NCI-H510A treated with DMSO at 0.1 percent for 48 hours (cell line): ENCODE data around the gene OSM.
"Not testable (repeated sequence)": the region's sequence is repeated elsewhere in the genome, so short reads cannot be mapped to it uniquely, and the experiment has no call there.

Experiments
- DNase-seq: peaks from one replicate; lab custom pipeline; 2025; lab: John Stamatoyannopoulos, UW

OSM gene

GRCh38 chr22:30225220-30225927 is 41.3 kb downstream of the OSM start:
- no peak for DNase-seq

GRCh38 chr22:30224161-30224857 is 42.3 kb downstream of the OSM start:
- no peak for DNase-seq

GRCh38 chr22:30223303-30223702 is 43.3 kb downstream of the OSM start:
- no peak for DNase-seq

- no peak for DNase-seq
Observed at GRCh38 chr22:30222321-30222720, 44.3 kb downstream of the OSM start.

- DNase-seq = no peak
Observed at GRCh38 chr22:30221121-30221992, 45.3 kb downstream of the OSM start.

- no peak for DNase-seq
Observed at GRCh38 chr22:30220338-30221012, 46.2 kb downstream of the OSM start.

GRCh38 chr22:30219668-30220278 is 46.9 kb downstream of the OSM start:
- no peak for DNase-seq

- DNase-seq = no peak
Observed at GRCh38 chr22:30219049-30219654, 47.5 kb downstream of the OSM start.

GRCh38 chr22:30217698-30218560 is 48.7 kb downstream of the OSM start:
- DNase-seq = no peak

GRCh38 chr22:30216710-30217109 is 49.9 kb downstream of the OSM start:
- DNase-seq = no peak

- not testable (repeated sequence) for DNase-seq
Observed at GRCh38 chr22:30216272-30216671, 50.4 kb downstream of the OSM start.

GRCh38 chr22:30214703-30215407 is 51.8 kb downstream of the OSM start:
- peak; percentile 20 for DNase-seq

- DNase-seq = no peak
Observed at GRCh38 chr22:30212996-30213441, 53.6 kb downstream of the OSM start.
